Brain microvascular endothelial cell (primary cell): ENCODE data around the gene LMTK3.
"Not testable (repeated sequence)": the region's sequence is repeated elsewhere in the genome, so short reads cannot be mapped to it uniquely, and the experiment has no call there.

Experiments used
- DNase-seq: peaks from one replicate; pipeline ENCODE4 v3.0.0-alpha.2; 2020
- H3K27ac ChIP-seq: fragments of 250-450 bp; sonication (Bioruptor Pico); 2 replicates; pipeline ENCODE4 v1.5.1; 2020; ENCODE audit warnings: mild to moderate bottlenecking, moderate library complexity
- H3K27me3 ChIP-seq: fragments of 250-450 bp; sonication (Bioruptor Pico); replicated peaks from 2 replicates; pipeline ENCODE4 v1.5.1; 2020; ENCODE audit warnings: mild to moderate bottlenecking
- H3K36me3 ChIP-seq: fragments of 250-450 bp; sonication (Bioruptor Pico); replicated peaks from 2 replicates; pipeline ENCODE4 v1.5.1; 2020; ENCODE audit warnings: mild to moderate bottlenecking
- H3K4me3 ChIP-seq: 2 replicates; pipeline ENCODE4 v1.5.1; 2011; ENCODE audit warnings: low read depth, mild to moderate bottlenecking, control low read depth, low read length, moderate library complexity
- in situ Hi-C: cut with HindIII; loops from 2 replicates; pipeline ENCODE4 v1.10.0; 2017; ENCODE audit warnings: low sequenced_read_pairs, low pct_ligation_motif_present
- TF ChIP-seq, protein P1 (sequence below): IDR thresholded peaks from 2 replicates; pipeline ENCODE4 v1.5.1; 2011; ENCODE audit warnings: low read depth, mild to moderate bottlenecking, moderate library complexity, low read length, control low read depth, inconsistent platforms; ENCODE audit errors: missing control alignments

LMTK3 gene

DNA sequence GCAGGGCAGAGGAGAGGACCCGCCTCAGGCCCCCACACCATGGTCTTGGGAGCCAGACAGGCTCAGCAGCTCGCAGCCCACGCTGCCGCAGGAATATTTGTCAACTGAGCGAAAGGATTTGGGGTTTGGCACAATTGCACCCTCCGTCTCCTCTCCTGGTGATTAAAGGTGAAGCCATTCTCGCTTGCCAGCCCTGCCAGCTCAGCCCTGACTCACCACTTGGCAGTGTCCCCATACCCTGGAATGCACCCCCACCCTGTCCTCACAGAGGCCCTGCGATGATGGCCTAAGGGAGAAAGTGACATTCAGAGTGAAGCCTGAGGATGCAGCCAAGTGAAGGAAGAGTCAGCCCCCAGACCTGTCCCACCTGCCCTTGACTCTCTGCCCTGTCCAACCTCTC is 23.7 kb downstream of the LMTK3 start:
- in situ Hi-C loops: no loop called here
- Histone ChIP-seq H3K27ac (no peak overlapping the region), H3K27me3 (no peaks in the 10 kb centered on the region), H3K36me3 (no peaks in the 10 kb centered on the region), H3K4me3 (no peak overlapping the region)
- TF ChIP-seq, protein P1, sequence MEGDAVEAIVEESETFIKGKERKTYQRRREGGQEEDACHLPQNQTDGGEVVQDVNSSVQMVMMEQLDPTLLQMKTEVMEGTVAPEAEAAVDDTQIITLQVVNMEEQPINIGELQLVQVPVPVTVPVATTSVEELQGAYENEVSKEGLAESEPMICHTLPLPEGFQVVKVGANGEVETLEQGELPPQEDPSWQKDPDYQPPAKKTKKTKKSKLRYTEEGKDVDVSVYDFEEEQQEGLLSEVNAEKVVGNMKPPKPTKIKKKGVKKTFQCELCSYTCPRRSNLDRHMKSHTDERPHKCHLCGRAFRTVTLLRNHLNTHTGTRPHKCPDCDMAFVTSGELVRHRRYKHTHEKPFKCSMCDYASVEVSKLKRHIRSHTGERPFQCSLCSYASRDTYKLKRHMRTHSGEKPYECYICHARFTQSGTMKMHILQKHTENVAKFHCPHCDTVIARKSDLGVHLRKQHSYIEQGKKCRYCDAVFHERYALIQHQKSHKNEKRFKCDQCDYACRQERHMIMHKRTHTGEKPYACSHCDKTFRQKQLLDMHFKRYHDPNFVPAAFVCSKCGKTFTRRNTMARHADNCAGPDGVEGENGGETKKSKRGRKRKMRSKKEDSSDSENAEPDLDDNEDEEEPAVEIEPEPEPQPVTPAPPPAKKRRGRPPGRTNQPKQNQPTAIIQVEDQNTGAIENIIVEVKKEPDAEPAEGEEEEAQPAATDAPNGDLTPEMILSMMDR: no peak
- DNase-seq: no peak

DNA sequence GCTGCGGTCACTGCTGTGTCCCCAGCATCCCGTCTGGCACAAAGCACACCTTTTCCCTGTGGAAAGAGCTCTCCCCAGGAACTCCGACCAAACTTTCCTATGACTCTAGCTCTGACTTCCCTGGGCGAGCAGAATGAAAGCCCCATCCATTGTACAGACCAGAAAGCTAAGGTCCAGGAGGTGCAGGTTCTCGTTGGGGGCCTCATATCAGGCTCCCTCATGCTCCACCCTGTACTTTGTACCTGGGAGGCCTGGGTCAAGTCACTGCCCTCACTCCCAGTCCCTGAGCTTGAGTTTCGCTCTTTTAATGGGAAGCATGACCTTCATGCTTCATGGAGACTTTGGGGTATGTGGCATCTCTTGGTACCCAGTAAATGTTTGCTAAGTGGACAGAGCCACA is 24.1 kb downstream of the LMTK3 start:
- no peak for DNase-seq
- Histone ChIP-seq H3K27ac (no peak overlapping the region), H3K27me3 (no peaks in the 10 kb centered on the region), H3K4me3 (no peak overlapping the region), H3K36me3 (no peaks in the 10 kb centered on the region)
- TF ChIP-seq, protein P1: no peak
- in situ Hi-C loops: no loop called here

DNA sequence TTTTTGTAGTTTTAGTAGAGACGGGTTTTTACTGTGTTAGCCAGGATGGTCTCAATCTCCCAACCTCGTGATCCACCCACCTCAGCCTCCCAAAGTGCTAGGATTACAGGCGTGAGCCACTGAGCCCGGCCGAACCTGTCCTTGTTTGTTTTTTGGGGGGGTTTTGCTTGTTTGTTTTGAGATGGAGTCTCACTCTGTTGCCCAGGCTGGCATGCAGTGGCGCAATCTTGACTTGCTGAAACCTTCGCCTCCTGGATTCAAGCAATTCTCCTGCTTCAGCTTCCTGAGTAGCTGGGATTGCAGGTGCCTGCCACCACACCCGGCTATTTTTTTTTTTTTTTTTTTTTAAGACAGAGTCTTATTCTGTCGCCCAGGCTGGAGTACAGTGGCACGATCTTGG is 24.9 kb downstream of the LMTK3 start:
- in situ Hi-C loops, H3K27me3 ChIP-seq, H3K27ac ChIP-seq, H3K36me3 ChIP-seq, DNase-seq, H3K4me3 ChIP-seq: not testable (repeated sequence)

DNA sequence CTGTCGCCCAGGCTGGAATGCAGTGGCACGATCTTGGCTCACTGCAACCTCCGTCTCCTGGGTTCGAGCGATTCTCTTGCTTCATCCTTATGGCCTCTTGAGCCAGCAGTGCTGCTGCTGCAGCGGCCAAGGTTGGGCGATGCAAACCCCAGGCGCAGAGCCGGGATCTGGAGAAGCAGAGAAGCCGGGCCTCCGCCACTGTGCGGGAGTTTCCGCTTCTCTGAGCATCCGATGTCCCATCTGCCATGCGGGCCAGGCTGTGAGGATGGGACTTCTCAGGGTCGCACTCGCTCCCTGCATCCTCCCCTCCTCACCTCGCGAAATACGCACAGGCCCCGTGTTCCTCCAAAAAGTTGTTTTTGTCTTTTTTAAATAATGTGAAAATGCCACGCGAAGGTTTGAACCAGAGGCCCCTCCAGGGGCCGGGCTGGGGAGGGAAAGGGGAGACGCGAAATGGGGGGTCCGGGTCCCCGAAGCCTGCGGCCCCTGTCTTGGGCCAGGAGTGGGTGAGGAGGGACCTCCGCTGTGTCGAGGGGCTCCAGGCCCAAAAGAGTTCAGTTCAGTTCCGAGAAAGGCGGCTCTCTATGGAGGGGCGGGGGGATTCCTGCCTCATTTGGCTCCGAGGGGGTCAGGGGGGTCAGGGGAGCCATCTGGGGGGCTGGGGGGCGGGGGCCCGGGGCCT is 26.6 kb downstream of the LMTK3 start:
- no peak overlapping the region for H3K4me3 ChIP-seq

GRCh38 chr19:48484247-48484893 is 27.3 kb downstream of the LMTK3 start:
- Histone ChIP-seq H3K27ac (no peak overlapping the region), H3K27me3 (no peaks in the 10 kb centered on the region), H3K36me3 (peaks cover 4% of the 10 kb centered on the region), H3K4me3 (no peak overlapping the region)
- no peak for DNase-seq
- TF ChIP-seq, protein P1: no peak
- in situ Hi-C loops: no loop called here

More for the DNA sequence above, 26.6 kb downstream of the LMTK3 start:
- H3K36me3 ChIP-seq: no peaks in the 10 kb centered on the region
- H3K27me3 ChIP-seq: no peaks in the 10 kb centered on the region
- DNase-seq: no peak
- TF ChIP-seq, protein P1: no peak
- in situ Hi-C loops: no loop called here
- H3K27ac ChIP-seq: no peak overlapping the region

DNA sequence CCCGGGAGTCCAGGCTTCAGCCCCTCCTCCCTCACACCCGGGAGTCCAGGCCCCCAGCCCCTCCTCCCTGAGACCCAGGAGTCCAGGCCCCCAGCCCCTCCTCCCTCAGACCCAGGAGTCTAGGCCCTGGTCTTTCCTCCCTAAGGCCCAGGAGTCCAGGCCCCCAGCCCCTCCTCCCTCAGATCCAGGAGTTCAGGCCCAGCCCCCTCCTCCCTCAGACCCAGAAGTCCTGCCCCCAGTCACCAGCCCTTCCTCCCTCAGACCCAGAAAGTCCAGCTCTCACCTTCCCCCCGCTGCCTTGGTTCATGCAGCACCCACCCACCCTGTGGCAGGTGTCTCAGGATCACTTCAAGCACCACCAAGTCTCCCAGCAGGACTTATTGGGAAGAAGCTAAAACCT is 28.3 kb downstream of the LMTK3 start:
- Histone ChIP-seq H3K36me3 (peaks cover 10% of the 10 kb centered on the region), H3K27ac (no peak overlapping the region), H3K4me3 (no peak overlapping the region), H3K27me3 (no peaks in the 10 kb centered on the region)
- in situ Hi-C loops: no loop called here
- no peak for DNase-seq
- TF ChIP-seq, protein P1: no peak
